Stomach (tissue), 9 donors: ENCODE data around the gene WDR20. TPM values are rescaled to one million over a fixed set of nuclear protein-coding genes. Genes with fewer than 3 reads are reported as not detected.
"Not testable (repeated sequence)": the region's sequence is repeated elsewhere in the genome, so short reads cannot be mapped to it uniquely, and the experiment has no call there.

Source experiments
- DNase-seq, 2 donors: peaks; one replicate each; pipeline versions ENCODE4 v3.0.0 to v3.0.0-alpha.2; 2013 to 2019
- H3K27ac ChIP-seq, 5 donors: fragments of 200-600 bp in 4 of 5; sonication (generic) in 4 of 5; one replicate each; pipeline ENCODE4 v1.5.1; 2013 to 2019; ENCODE audit warnings: mild to moderate bottlenecking in 1 of 5, moderate library complexity in 1 of 5
- H3K27me3 ChIP-seq, 3 donors: fragments of 200-600 bp; sonication (generic); one replicate each; pipeline ENCODE4 v1.5.1; 2017 to 2019; ENCODE audit warnings: mixed run types in 1 of 3
- H3K36me3 ChIP-seq, 4 donors: fragments of 200-600 bp; sonication (generic); 1 replicate in 3 of 4; 2 replicates in 1 of 4; pipeline ENCODE4 v1.5.1; 2016 to 2019
- H3K4me1 ChIP-seq, 4 donors: fragments of 200-600 bp; sonication (generic); one replicate each; pipeline ENCODE4 v1.5.1; 2016 to 2019
- H3K4me3 ChIP-seq, 4 donors: fragments of 200-600 bp; sonication (generic) in 3 of 4; one replicate each; pipeline ENCODE4 v1.5.1; 2016 to 2019; ENCODE audit warnings: mild to moderate bottlenecking in 1 of 4
- H3K9me3 ChIP-seq, 4 donors: fragments of 200-600 bp; sonication (generic); one replicate each; pipeline ENCODE4 v1.5.1; 2016 to 2019
- EP300 ChIP-seq: sonication (generic); formaldehyde crosslinking; IDR thresholded peaks from one replicate; pipeline ENCODE4 v1.6.1; 2017; ENCODE audit warnings: antibody characterized with exemption
- POLR2A ChIP-seq, 4 donors: fragments of 450-650 bp; IDR thresholded peaks; one replicate each; pipeline ENCODE4 v1.6.1; 2016; ENCODE audit warnings: antibody characterized with exemption in 4 of 4, control low read depth in 2 of 4, mild to moderate bottlenecking in 1 of 4, moderate library complexity in 1 of 4
- POLR2AphosphoS5 ChIP-seq, 3 donors: sonication (generic); formaldehyde crosslinking; IDR thresholded peaks; one replicate each; pipeline ENCODE4 v1.6.1; 2016; ENCODE audit warnings: antibody characterized with exemption in 3 of 3
- WGBS, 5 donors: extraction: QIAGEN DNeasy Blood & Tissue Kit in 3 of 5; methylation state at CpG; one replicate each; pipeline versions ENCODE4 v1.1.5 to v1.1.7; 2013 to 2018; 5-methylcytosine and 5-hydroxymethylcytosine counted together
- intact Hi-C: fragments of 100-400 bp; cut with DNase I; formaldehyde crosslinking; loops from one replicate; pipeline ENCODE4 v1.15.1; 2023; ENCODE audit warnings: low total_unique reads
- polyA plus RNA-seq, 3 donors: library from polyadenylated mRNA; stranded (reverse); fragments of 200-250 nt; gene quantifications; one replicate each; pipeline ENCODE4 v1.2.3, GENCODE V29; 2013
- total RNA-seq, 5 donors: library from RNA; depleted of rRNA; stranded (reverse); fragments of >200 nt; gene quantifications; one replicate each; pipeline versions ENCODE4 v1.1.0 to v1.2.3, GENCODE V29; 2014 to 2016
- TF ChIP-seq, protein P1 (sequence below), 7 experiments: fragments of 450-650 bp in 4 of 7; fragments of 200-600 bp in 3 of 7; sonication (generic) in 3 of 7; IDR thresholded peaks; one replicate each; pipeline ENCODE4 v1.5.1; 2016 to 2019; ENCODE audit warnings: antibody characterized with exemption in 7 of 7, control low read depth in 2 of 7, mild to moderate bottlenecking in 1 of 7
- donor health status: healthy with polysubstance abuse.
- donor health status: Bipolar disorder and iron deficiency.
- donor health status: healthy.

Gene WDR20
- total and polyA plus RNA-seq, 8 donors, result 8.2 to 44.2 (median 14.5) TPM

GRCh38 chr14:102241147-102241546 is 101.5 kb downstream of the WDR20 start:
- no peak for TF ChIP-seq POLR2A (IDR thresholded peaks at IDR 0.05)
- no peak for TF ChIP-seq EP300
- no peak for TF ChIP-seq POLR2AphosphoS5 (IDR thresholded peaks at IDR 0.05)
- TF ChIP-seq, protein P1, sequence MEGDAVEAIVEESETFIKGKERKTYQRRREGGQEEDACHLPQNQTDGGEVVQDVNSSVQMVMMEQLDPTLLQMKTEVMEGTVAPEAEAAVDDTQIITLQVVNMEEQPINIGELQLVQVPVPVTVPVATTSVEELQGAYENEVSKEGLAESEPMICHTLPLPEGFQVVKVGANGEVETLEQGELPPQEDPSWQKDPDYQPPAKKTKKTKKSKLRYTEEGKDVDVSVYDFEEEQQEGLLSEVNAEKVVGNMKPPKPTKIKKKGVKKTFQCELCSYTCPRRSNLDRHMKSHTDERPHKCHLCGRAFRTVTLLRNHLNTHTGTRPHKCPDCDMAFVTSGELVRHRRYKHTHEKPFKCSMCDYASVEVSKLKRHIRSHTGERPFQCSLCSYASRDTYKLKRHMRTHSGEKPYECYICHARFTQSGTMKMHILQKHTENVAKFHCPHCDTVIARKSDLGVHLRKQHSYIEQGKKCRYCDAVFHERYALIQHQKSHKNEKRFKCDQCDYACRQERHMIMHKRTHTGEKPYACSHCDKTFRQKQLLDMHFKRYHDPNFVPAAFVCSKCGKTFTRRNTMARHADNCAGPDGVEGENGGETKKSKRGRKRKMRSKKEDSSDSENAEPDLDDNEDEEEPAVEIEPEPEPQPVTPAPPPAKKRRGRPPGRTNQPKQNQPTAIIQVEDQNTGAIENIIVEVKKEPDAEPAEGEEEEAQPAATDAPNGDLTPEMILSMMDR (IDR thresholded peaks at IDR 0.05), result no peak
- intact Hi-C loops, result no loop called here
- H3K36me3 ChIP-seq, result no peaks in the 10 kb centered on the region
- no peak overlapping the region for H3K4me3 ChIP-seq
- no peaks in the 10 kb centered on the region for H3K9me3 ChIP-seq
- no peaks in the 10 kb centered on the region for H3K27me3 ChIP-seq
- WGBS, 5 donors, result 77 to 92% (median 80%) methylated on average over 4 of the region's 4 CpGs
- DNase-seq, result no peak
- no peaks in the 10 kb centered on the region for H3K4me1 ChIP-seq
- no peak overlapping the region for H3K27ac ChIP-seq

DNA sequence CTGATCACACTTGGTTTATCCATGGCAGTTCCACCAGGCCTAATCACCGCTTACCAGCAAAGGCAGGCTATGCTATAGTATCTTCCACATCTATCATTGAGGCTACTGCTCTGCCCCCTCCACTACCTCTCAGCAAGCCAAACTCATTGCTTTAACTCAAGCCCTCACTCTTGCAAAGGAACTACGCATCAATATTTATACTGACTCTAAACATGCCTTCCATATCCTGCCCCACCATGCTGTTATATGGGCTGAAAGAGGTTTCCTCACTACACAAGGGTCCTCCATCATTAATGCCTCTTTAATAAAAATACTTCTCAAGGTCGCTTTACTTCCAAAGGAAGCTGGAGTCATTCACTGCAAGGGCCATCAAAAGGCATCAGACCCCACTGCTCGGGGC is 104.1 kb downstream of the WDR20 start:
- WGBS, 5 donors, result 93 to 100% (median 94%) methylated on average over 4 of the region's 4 CpGs
- H3K27ac ChIP-seq, H3K4me3 ChIP-seq, H3K36me3 ChIP-seq, intact Hi-C loops, H3K4me1 ChIP-seq, H3K9me3 ChIP-seq, DNase-seq, H3K27me3 ChIP-seq: not testable (repeated sequence)

- Histone ChIP-seq H3K9me3 (no peaks in the 10 kb centered on the region), H3K36me3 (peaks cover 0 to 23% (median 14%) of the 10 kb centered on the region in 4 donors), H3K4me1 (no peaks in the 10 kb centered on the region), H3K27ac (no peak overlapping the region), H3K27me3 (no peaks in the 10 kb centered on the region), H3K4me3 (no peak overlapping the region)
- intact Hi-C loops, result no loop called here
- WGBS, 5 donors, result 56 to 69% (median 60%) methylated on average over 9 of the region's 9 CpGs
- TF ChIP-seq POLR2AphosphoS5 (IDR thresholded peaks at IDR 0.05), result no peak
- no peak for TF ChIP-seq POLR2A (IDR thresholded peaks at IDR 0.05)
- TF ChIP-seq, protein P1 (IDR thresholded peaks at IDR 0.05), result no peak
- TF ChIP-seq EP300, result no peak
- no peak for DNase-seq
Measured at GRCh38 chr14:102246071-102246470, 106.4 kb downstream of the WDR20 start.

GRCh38 chr14:102248121-102248520 is 108.4 kb downstream of the WDR20 start:
- Histone ChIP-seq H3K36me3 (peaks cover 0 to 26% (median 14%) of the 10 kb centered on the region in 4 donors), H3K27me3 (no peaks in the 10 kb centered on the region), H3K4me3 (no peak overlapping the region), H3K27ac (no peak overlapping the region), H3K9me3 (no peaks in the 10 kb centered on the region), H3K4me1 (no peaks in the 10 kb centered on the region)
- TF ChIP-seq, protein P1 (IDR thresholded peaks at IDR 0.05), result no peak
- no peak for TF ChIP-seq POLR2AphosphoS5 (IDR thresholded peaks at IDR 0.05)
- TF ChIP-seq EP300, result no peak
- no peak for TF ChIP-seq POLR2A (IDR thresholded peaks at IDR 0.05)
- no peak for DNase-seq
- 71 to 79% (median 77%) methylated on average over 8 of the region's 8 CpGs for WGBS, 5 donors
- intact Hi-C loops, result no loop called here

DNA sequence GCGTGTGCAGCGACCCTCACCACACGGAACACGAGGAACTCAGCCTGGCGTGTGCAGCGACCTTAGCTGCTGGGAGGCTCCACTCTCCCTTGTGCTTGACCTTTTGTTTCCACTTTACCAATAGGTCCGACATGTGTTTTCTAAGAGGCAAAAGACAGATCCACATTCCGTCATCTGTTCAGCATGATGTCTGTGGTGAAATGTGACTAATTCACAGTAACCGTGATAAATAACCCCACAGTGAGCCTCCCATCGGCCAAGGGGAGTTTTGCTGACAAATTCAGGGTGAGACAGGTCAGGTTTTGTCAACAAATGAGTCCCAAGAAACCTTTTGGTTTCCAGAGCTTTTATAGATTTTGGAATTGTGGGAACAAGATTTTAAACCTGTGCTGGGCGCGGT is 109.3 kb downstream of the WDR20 start:
- TF ChIP-seq, protein P1 (IDR thresholded peaks at IDR 0.05), result no peak
- no peak for TF ChIP-seq POLR2AphosphoS5 (IDR thresholded peaks at IDR 0.05)
- no peak for TF ChIP-seq POLR2A (IDR thresholded peaks at IDR 0.05)
- TF ChIP-seq EP300, result no peak
- no peak overlapping the region for H3K4me3 ChIP-seq

More for the DNA sequence above, 109.3 kb downstream of the WDR20 start:
- H3K27me3 ChIP-seq, result no peaks in the 10 kb centered on the region
- H3K36me3 ChIP-seq, result peaks cover 0 to 26% (median 14%) of the 10 kb centered on the region in 4 donors
- intact Hi-C loops, result no loop called here
- no peaks in the 10 kb centered on the region for H3K9me3 ChIP-seq
- DNase-seq, result no peak
- WGBS, 5 donors, result 88 to 91% (median 91%) methylated on average over 12 of the region's 12 CpGs
- H3K4me1 ChIP-seq, result no peaks in the 10 kb centered on the region
- H3K27ac ChIP-seq, result no peak overlapping the region
